Chondrocyte (in vitro differentiated cells): Measurements from ENCODE around the gene LRFN5. TPM values are rescaled to one million over a fixed set of nuclear protein-coding genes. Genes with fewer than 3 reads are reported as not detected.

ENCODE experiments used
- DNase-seq: peaks from one replicate; pipeline ENCODE4 v3.0.0; 2021; ENCODE audit warnings: mixed read lengths, low spot score
- H3K27ac Mint-ChIP-seq: one replicate; pipeline ENCODE4 v1.8.0; 2021; ENCODE audit warnings: mild to moderate bottlenecking, moderate library complexity, mixed read lengths; ENCODE audit not compliant: unreplicated experiment
- H3K27me3 Mint-ChIP-seq: 2 replicates; pipeline ENCODE4 v1.8.0; 2021; ENCODE audit warnings: low read depth, mixed read lengths
- H3K36me3 Mint-ChIP-seq: 2 replicates; pipeline ENCODE4 v1.8.0; 2021; ENCODE audit warnings: low read depth, mixed read lengths
- H3K4me1 Mint-ChIP-seq: 2 replicates; pipeline ENCODE4 v1.8.0; 2021; ENCODE audit warnings: low read depth, mild to moderate bottlenecking, mixed read lengths
- H3K4me3 Mint-ChIP-seq: one replicate; pipeline ENCODE4 v1.8.0; 2021; ENCODE audit warnings: mild to moderate bottlenecking, moderate library complexity, mixed read lengths; ENCODE audit not compliant: unreplicated experiment
- H3K9me3 Mint-ChIP-seq: 2 replicates; pipeline ENCODE4 v1.8.0; 2021; ENCODE audit warnings: low read depth, mixed read lengths
- CTCF ChIP-seq: fragments of 200-600 bp; sonication (generic); IDR thresholded peaks from 2 replicates; pipeline ENCODE4 v1.5.0; 2021; ENCODE audit warnings: antibody characterized with exemption, mild to moderate bottlenecking, moderate library complexity
- total RNA-seq: library from RNA; stranded (reverse); gene quantifications from 3 replicates; pipeline ENCODE4 v1.2.1, GENCODE V29; 2021

LRFN5 gene
- total RNA-seq, 1 donor from 2014 or later = not detected

GRCh38 chr14:41758011-41758665 lies 151.5 kb downstream of the LRFN5 start:
- Mint-ChIP-seq H3K9me3 (peaks cover 30% of the 10 kb centered on the region), H3K27ac (no peak overlapping the region), H3K36me3 (no peaks in the 10 kb centered on the region), H3K27me3 (peaks cover 3% of the 10 kb centered on the region), H3K4me3 (no peak overlapping the region), H3K4me1 (no peaks in the 10 kb centered on the region)
- no peak for DNase-seq
- TF ChIP-seq CTCF = no peak

- DNase-seq = no peak
- peaks cover 3% of the 10 kb centered on the region for H3K27me3 Mint-ChIP-seq
- H3K36me3 Mint-ChIP-seq = no peaks in the 10 kb centered on the region
- no peak for TF ChIP-seq CTCF
- no peaks in the 10 kb centered on the region for H3K4me1 Mint-ChIP-seq
- no peak overlapping the region for H3K4me3 Mint-ChIP-seq
- H3K27ac Mint-ChIP-seq = no peak overlapping the region
- peaks cover 18% of the 10 kb centered on the region for H3K9me3 Mint-ChIP-seq
Observed at GRCh38 chr14:41761204-41761603, 154.5 kb downstream of the LRFN5 start.

- Mint-ChIP-seq H3K4me1 (no peaks in the 10 kb centered on the region), H3K4me3 (no peak overlapping the region), H3K9me3 (no peaks in the 10 kb centered on the region), H3K27me3 (no peaks in the 10 kb centered on the region), H3K27ac (no peak overlapping the region), H3K36me3 (no peaks in the 10 kb centered on the region)
- DNase-seq = no peak
- no peak for TF ChIP-seq CTCF
Observed at GRCh38 chr14:41766772-41767171, 160.1 kb downstream of the LRFN5 start.

GRCh38 chr14:41773536-41774279 lies 167.0 kb downstream of the LRFN5 start:
- Mint-ChIP-seq H3K4me3 (no peak overlapping the region), H3K36me3 (no peaks in the 10 kb centered on the region), H3K9me3 (no peaks in the 10 kb centered on the region), H3K4me1 (no peaks in the 10 kb centered on the region), H3K27ac (no peak overlapping the region), H3K27me3 (peaks cover 2% of the 10 kb centered on the region)
- no peak for DNase-seq
- no peak for TF ChIP-seq CTCF

- no peak for TF ChIP-seq CTCF
- no peaks in the 10 kb centered on the region for H3K4me1 Mint-ChIP-seq
- no peak overlapping the region for H3K4me3 Mint-ChIP-seq
- no peak overlapping the region for H3K27ac Mint-ChIP-seq
- no peak for DNase-seq
- peaks cover 1% of the 10 kb centered on the region for H3K27me3 Mint-ChIP-seq
- H3K9me3 Mint-ChIP-seq = no peaks in the 10 kb centered on the region
- no peaks in the 10 kb centered on the region for H3K36me3 Mint-ChIP-seq
Observed at GRCh38 chr14:41782511-41782910, 175.8 kb downstream of the LRFN5 start.
